CD4-positive, alpha-beta T cell (primary cell): ENCODE results near the gene NCK2. TPM values are rescaled to one million over a fixed set of nuclear protein-coding genes. Genes with fewer than 3 reads are reported as not detected.

ENCODE experiments used
- ATAC-seq: fragments of 200-7000 bp; cut with Tn5 transposase; one replicate; pipeline ENCODE4 v1.10.0; 2022; ENCODE audit warnings: mild to moderate bottlenecking; ENCODE audit not compliant: poor library complexity
- CTCF ChIA-PET: fragments of 350-600 bp; sonication (Branson Sonifier 250); formaldehyde crosslinking; loops from one replicate; lab custom pipeline; 2021; ENCODE audit warnings: antibody characterized with exemption, inconsistent platforms; lab: Charles Lee
- POLR2A ChIA-PET: fragments of 350-600 bp; sonication (Branson Sonifier 250); formaldehyde crosslinking; loops from one replicate; lab custom pipeline; 2021; ENCODE audit warnings: antibody characterized with exemption, inconsistent platforms; lab: Charles Lee
- DNase-seq, 14 experiments: peaks; one replicate each; pipeline ENCODE4 v3.0.0-alpha.2; 2013 to 2020; ENCODE audit warnings: mixed read lengths in 2 of 14
- H3K27ac ChIP-seq, 2 donors: one replicate each; pipeline versions ENCODE4 v1.5.1 to v1.7.0; 2013; ENCODE audit warnings: low read length in 2 of 2, low read depth in 1 of 2, mild to moderate bottlenecking in 1 of 2
- H3K27me3 ChIP-seq, 2 experiments: 1 replicate in 1 of 2; 2 replicates in 1 of 2; pipeline versions ENCODE4 v1.6.1 to v1.7.0; 2013; ENCODE audit warnings: low read length in 2 of 2, control low read depth in 1 of 2, mild to moderate bottlenecking in 1 of 2, moderate library complexity in 1 of 2; ENCODE audit not compliant: insufficient read depth in 2 of 2, control insufficient read depth in 1 of 2
- H3K36me3 ChIP-seq: one replicate; pipeline ENCODE4 v1.6.1; 2013; ENCODE audit warnings: low read length, control low read depth; ENCODE audit not compliant: insufficient read depth
- H3K4me1 ChIP-seq: one replicate; pipeline ENCODE4 v1.6.1; 2013; ENCODE audit warnings: low read length, control low read depth; ENCODE audit not compliant: insufficient read depth
- H3K4me3 ChIP-seq: one replicate; pipeline ENCODE4 v1.5.1; 2013; ENCODE audit warnings: mild to moderate bottlenecking, low read length, moderate library complexity
- H3K9me3 ChIP-seq, 2 experiments: 1 replicate in 1 of 2; 2 replicates in 1 of 2; pipeline versions ENCODE4 v1.6.1 to v1.7.0; 2013; ENCODE audit warnings: low read length in 2 of 2, mild to moderate bottlenecking in 2 of 2, control low read depth in 1 of 2, moderate library complexity in 1 of 2; ENCODE audit not compliant: control insufficient read depth in 1 of 2, insufficient read depth in 1 of 2
- H3K27ac Mint-ChIP-seq: one replicate; pipeline ENCODE4 v1.8.0; 2020; ENCODE audit warnings: mixed read lengths
- H3K27me3 Mint-ChIP-seq: one replicate; pipeline ENCODE4 v1.8.0; 2021; ENCODE audit warnings: mixed read lengths
- H3K36me3 Mint-ChIP-seq: one replicate; pipeline ENCODE4 v1.8.0; 2021; ENCODE audit warnings: low read depth, mixed read lengths
- H3K4me1 Mint-ChIP-seq: one replicate; pipeline ENCODE4 v1.8.0; 2021; ENCODE audit warnings: low read depth, mixed read lengths
- H3K4me3 Mint-ChIP-seq: one replicate; pipeline ENCODE4 v1.8.0; 2020; ENCODE audit warnings: mild to moderate bottlenecking, mixed read lengths
- H3K9me3 Mint-ChIP-seq: one replicate; pipeline ENCODE4 v1.8.0; 2020; ENCODE audit warnings: mixed read lengths
- intact Hi-C, 2 experiments: fragments of 100-400 bp; cut with DNase I in 1 of 2; cut with micrococcal nuclease in 1 of 2; formaldehyde crosslinking; loops; one replicate each; pipeline versions ENCODE4 v1.15.1 to v1.9.0; 2023 to 2025; cut with DNase I, micrococcal nuclease
- total RNA-seq, 174 experiments: library from RNA in 2 of 174; stranded (reverse) in 2 of 174; gene quantifications; one replicate each; pipeline ENCODE4 v1.2.3 and lab custom pipeline; 2021 to 2026
- TF ChIP-seq, protein P1 (sequence below): fragments of 200-600 bp; IDR thresholded peaks from one replicate; pipeline ENCODE4 v1.8.0; 2022; ENCODE audit warnings: antibody characterized with exemption, mild to moderate bottlenecking

Gene NCK2
- total RNA-seq, 2 experiments from 2014 or later: 92.1 to 92.3 TPM

DNA sequence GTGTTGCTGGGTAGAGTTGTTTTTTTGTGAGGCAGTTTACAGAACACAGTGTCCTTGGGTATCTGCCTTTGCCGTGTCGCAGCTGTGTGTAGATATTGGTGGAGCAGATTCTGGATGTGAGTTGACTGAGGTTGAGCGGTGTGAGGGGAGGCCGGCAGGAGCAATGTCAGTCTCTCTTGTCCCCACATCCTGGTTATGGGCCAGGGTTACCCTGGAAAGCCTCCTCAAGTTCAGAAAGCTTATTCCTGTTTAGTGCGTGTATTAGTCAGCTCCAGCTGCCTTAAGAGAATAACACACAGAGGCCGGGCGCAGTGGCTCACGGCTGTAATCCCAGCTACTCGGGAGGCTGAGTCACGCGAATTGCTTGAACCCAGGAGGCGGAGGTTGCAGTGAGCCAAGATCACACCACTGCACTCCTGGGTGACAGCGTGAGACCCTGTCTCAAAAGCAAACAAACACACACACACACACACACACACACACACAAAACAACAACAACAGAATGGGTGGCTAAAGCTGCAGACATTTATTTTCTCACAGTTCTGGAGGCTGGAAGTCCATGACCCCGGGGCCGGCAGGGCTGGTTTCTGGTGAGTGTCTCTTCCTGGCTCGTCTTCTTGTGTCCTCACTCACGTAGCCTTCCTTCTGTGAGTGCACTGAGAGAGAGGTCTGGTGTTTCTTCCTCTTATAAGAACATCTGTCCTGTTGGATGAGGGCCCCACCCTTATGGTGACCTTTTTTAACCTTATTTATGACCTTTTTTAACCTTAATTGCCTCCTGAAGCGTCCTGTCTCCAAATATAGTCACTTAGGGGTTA lies 5.1 kb downstream of the NCK2 start:
- Mint-ChIP-seq H3K4me1 (peaks cover 92% of the 10 kb centered on the region), H3K9me3 (no peaks in the 10 kb centered on the region), H3K27ac (peak overlapping the region; percentile 98), H3K4me3 (peak overlapping the region; percentile 83), H3K36me3 (peaks cover 84% of the 10 kb centered on the region), H3K27me3 (no peaks in the 10 kb centered on the region)
- Histone ChIP-seq H3K4me3 (peak overlapping the region; percentile 87), H3K4me1 (peaks cover 78% of the 10 kb centered on the region), H3K27ac (peak overlapping the region; percentile 52), H3K36me3 (peaks cover 28% of the 10 kb centered on the region), H3K27me3 (no peaks in the 10 kb centered on the region), H3K9me3 (no peaks in the 10 kb centered on the region)
- TF ChIP-seq, protein P1, sequence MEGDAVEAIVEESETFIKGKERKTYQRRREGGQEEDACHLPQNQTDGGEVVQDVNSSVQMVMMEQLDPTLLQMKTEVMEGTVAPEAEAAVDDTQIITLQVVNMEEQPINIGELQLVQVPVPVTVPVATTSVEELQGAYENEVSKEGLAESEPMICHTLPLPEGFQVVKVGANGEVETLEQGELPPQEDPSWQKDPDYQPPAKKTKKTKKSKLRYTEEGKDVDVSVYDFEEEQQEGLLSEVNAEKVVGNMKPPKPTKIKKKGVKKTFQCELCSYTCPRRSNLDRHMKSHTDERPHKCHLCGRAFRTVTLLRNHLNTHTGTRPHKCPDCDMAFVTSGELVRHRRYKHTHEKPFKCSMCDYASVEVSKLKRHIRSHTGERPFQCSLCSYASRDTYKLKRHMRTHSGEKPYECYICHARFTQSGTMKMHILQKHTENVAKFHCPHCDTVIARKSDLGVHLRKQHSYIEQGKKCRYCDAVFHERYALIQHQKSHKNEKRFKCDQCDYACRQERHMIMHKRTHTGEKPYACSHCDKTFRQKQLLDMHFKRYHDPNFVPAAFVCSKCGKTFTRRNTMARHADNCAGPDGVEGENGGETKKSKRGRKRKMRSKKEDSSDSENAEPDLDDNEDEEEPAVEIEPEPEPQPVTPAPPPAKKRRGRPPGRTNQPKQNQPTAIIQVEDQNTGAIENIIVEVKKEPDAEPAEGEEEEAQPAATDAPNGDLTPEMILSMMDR: no peak
- DNase-seq: peak in 5 of 14 experiments; percentile 24 to 61 (median 56)
- intact Hi-C loops: loop anchor here (5.0 to 10.0 kb wide), 8 partner anchors 38 to 415 kb away; partner anchors contain the start of gene C2orf49 (in 1 of the 2)
- ChIA-PET POLR2A (interaction anchor here (0.6 to 2.2 kb wide), 10 partner anchors 11 to 411 kb away, joined by 3 to 9 read pairs (median 4); no protein-coding TSS in a partner anchor), CTCF (interaction anchor here (1.0 to 1.7 kb wide), 6 partner anchors 8 to 348 kb away, joined by 4 to 5 read pairs (median 4); no protein-coding TSS in a partner anchor)
- ATAC-seq: peak; percentile 2

DNA sequence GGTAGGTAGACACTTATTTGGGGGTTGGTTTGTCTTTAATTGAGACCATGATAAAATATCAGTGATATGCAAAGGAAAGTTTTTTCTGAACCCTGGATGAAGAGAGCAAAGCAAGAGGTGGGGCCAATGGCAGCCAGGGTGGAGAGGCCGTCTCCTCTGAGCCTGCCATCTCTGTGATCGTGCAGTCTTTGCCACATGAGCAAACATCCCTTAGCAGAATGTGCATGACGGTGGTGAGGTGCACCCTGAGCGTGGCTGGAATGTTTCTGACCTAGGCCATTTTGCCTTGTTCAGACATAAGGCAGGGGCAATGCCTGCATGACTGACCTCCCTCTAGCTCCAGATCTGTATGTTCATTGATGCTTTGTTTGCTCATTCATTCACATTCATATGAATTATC lies 6.0 kb downstream of the NCK2 start:
- Mint-ChIP-seq H3K27me3 (no peaks in the 10 kb centered on the region), H3K27ac (peak overlapping the region; percentile 98), H3K9me3 (no peaks in the 10 kb centered on the region), H3K4me1 (peaks cover 99% of the 10 kb centered on the region), H3K36me3 (peaks cover 81% of the 10 kb centered on the region), H3K4me3 (peak overlapping the region; percentile 83)
- DNase-seq (peak in 2 of 14 experiments; percentile 37 to 41), ATAC-seq (no peak)
- intact Hi-C loops: loop anchor here (5.0 to 10.0 kb wide), 2 partner anchors 37 to 176 kb away; no protein-coding TSS in a partner anchor
- Histone ChIP-seq H3K4me1 (peaks cover 88% of the 10 kb centered on the region), H3K4me3 (peak overlapping the region; percentile 87), H3K36me3 (peaks cover 28% of the 10 kb centered on the region), H3K9me3 (no peaks in the 10 kb centered on the region), H3K27ac (peak overlapping the region; percentile 52), H3K27me3 (no peaks in the 10 kb centered on the region)
- ChIA-PET CTCF (no interaction called here), POLR2A (interaction anchor here (2.1 to 2.2 kb wide), 2 partner anchors 47 to 178 kb away, joined by 6 to 8 read pairs; no protein-coding TSS in a partner anchor)
- TF ChIP-seq, protein P1: no peak

DNA sequence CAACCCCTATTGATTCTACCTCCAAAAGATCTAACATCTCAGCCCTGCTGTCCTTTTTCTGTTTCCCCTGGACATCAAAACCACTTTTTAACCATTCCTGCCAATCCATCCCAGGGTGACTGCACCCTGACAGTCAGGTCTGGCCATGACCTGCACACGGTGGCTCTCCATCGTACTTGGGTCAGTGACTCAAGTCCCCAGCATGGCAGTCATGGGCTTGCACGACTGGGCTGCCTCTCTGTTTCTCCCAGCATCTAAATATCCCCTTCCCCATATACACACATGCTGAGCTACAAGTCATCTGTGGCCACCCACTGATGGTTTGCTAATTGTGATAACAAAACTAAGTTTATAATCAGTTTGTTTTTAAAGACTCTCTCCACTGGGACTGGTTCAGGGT lies 6.6 kb downstream of the NCK2 start:
- intact Hi-C loops: loop anchor here (5.0 to 10.0 kb wide), 2 partner anchors 36 to 176 kb away; no protein-coding TSS in a partner anchor

More for the DNA sequence above, 6.6 kb downstream of the NCK2 start:
- TF ChIP-seq, protein P1: no peak
- ATAC-seq (no peak), DNase-seq (no peak)
- H3K27ac Mint-ChIP-seq: peak overlapping the region; percentile 98
- CTCF ChIA-PET: no interaction called here
- H3K36me3 Mint-ChIP-seq: peaks cover 81% of the 10 kb centered on the region
- Histone ChIP-seq H3K9me3 (no peaks in the 10 kb centered on the region), H3K27me3 (no peaks in the 10 kb centered on the region), H3K4me3 (no peak overlapping the region), H3K4me1 (peaks cover 92% of the 10 kb centered on the region), H3K36me3 (peaks cover 28% of the 10 kb centered on the region), H3K27ac (peak overlapping the region; percentile 52)
- POLR2A ChIA-PET: interaction anchor here (0.6 to 2.2 kb wide), 3 partner anchors 12 to 47 kb away, joined by 3 to 8 read pairs (median 3); no protein-coding TSS in a partner anchor
- H3K4me3 Mint-ChIP-seq: peak overlapping the region; percentile 83
- peaks cover 100% of the 10 kb centered on the region for H3K4me1 Mint-ChIP-seq
- no peaks in the 10 kb centered on the region for H3K27me3 Mint-ChIP-seq
- no peaks in the 10 kb centered on the region for H3K9me3 Mint-ChIP-seq
